ENCODE results near the gene PARD3.
A peak's percentile ranks its signal among the peaks of the same experiment; 100 is the strongest.

Gene PARD3

GRCh38 chr10:34825414-34825813 is 10.3 kb upstream of the PARD3 start:
- DNase-seq, result no peak

- DNase-seq, result no peak
Measured at GRCh38 chr10:34824870-34825269, 9.8 kb upstream of the PARD3 start.

GRCh38 chr10:34821587-34822585 is 6.8 kb upstream of the PARD3 start:
- DNase-seq, result no peak

- no peak for DNase-seq
Measured at GRCh38 chr10:34817586-34817985, 2.5 kb upstream of the PARD3 start.

- no peak for DNase-seq
Measured at GRCh38 chr10:34817054-34817453, 2.0 kb upstream of the PARD3 start.

- DNase-seq, result peak; percentile 71
Measured at GRCh38 chr10:34816501-34817002, 1.5 kb upstream of the PARD3 start.

- DNase-seq, result no peak
Measured at GRCh38 chr10:34816085-34816496, 995 bp upstream of the PARD3 start.

GRCh38 chr10:34814913-34815184 is 247 bp downstream of the PARD3 start:
- DNase-seq, result no peak

- peak; percentile 83 for DNase-seq
Measured at GRCh38 chr10:34814223-34814912, 728 bp downstream of the PARD3 start.

GRCh38 chr10:34813626-34814222 is 1.4 kb downstream of the PARD3 start:
- DNase-seq, result peak; percentile 72

GRCh38 chr10:34812771-34813170 is 2.3 kb downstream of the PARD3 start:
- no peak for DNase-seq

GRCh38 chr10:34811968-34812514 is 3.1 kb downstream of the PARD3 start:
- DNase-seq, result no peak

GRCh38 chr10:34811126-34811967 is 3.7 kb downstream of the PARD3 start:
- DNase-seq, result no peak

- no peak for DNase-seq
Measured at GRCh38 chr10:34809796-34810195, 5.3 kb downstream of the PARD3 start.

GRCh38 chr10:34808801-34809745 is 6.0 kb downstream of the PARD3 start:
- DNase-seq, result peak; percentile 61

GRCh38 chr10:34808336-34808735 is 6.8 kb downstream of the PARD3 start:
- no peak for DNase-seq

- DNase-seq, result no peak
Measured at GRCh38 chr10:34804306-34804705, 10.8 kb downstream of the PARD3 start.

GRCh38 chr10:34802692-34803091 is 12.4 kb downstream of the PARD3 start:
- no peak for DNase-seq

GRCh38 chr10:34801097-34801733 is 13.9 kb downstream of the PARD3 start:
- no peak for DNase-seq

GRCh38 chr10:34800624-34801023 is 14.5 kb downstream of the PARD3 start:
- DNase-seq, result no peak

Measured in right kidney (tissue), 1 donor.